Neutrophil (primary cell): ENCODE data around the gene FN1.

ENCODE experiments used
- H3K27ac ChIP-seq: fragments of 200-600 bp; sonication (generic); 2 replicates; pipeline ENCODE4 v1.5.1; 2016; ENCODE audit warnings: mild to moderate bottlenecking, moderate library complexity
- H3K27me3 ChIP-seq: fragments of 200-600 bp; sonication (generic); 2 replicates; pipeline ENCODE4 v1.6.0; 2016; ENCODE audit warnings: mild to moderate bottlenecking
- H3K36me3 ChIP-seq: fragments of 200-600 bp; sonication (generic); 2 replicates; pipeline ENCODE4 v1.5.1; 2017
- H3K4me1 ChIP-seq, 2 experiments: fragments of 200-600 bp in 1 of 2; sonication (generic) in 1 of 2; 1 replicate in 1 of 2; 2 replicates in 1 of 2; pipeline versions ENCODE4 v1.5.1 to v1.6.1; 2013 to 2016; ENCODE audit warnings: low read depth in 1 of 2, low read length in 1 of 2, mild to moderate bottlenecking in 1 of 2, moderate library complexity in 1 of 2; ENCODE audit not compliant: control insufficient read depth in 1 of 2, insufficient read depth in 1 of 2
- H3K4me3 ChIP-seq, 2 experiments: fragments of 200-600 bp in 1 of 2; sonication (generic) in 1 of 2; 1 replicate in 1 of 2; 2 replicates in 1 of 2; pipeline ENCODE4 v1.5.1; 2013 to 2016; ENCODE audit warnings: low read depth in 1 of 2, low read length in 1 of 2, mild to moderate bottlenecking in 1 of 2, moderate library complexity in 1 of 2
- H3K9me3 ChIP-seq: fragments of 200-600 bp; sonication (generic); 2 replicates; pipeline ENCODE4 v1.5.1; 2016
- CTCF ChIP-seq: fragments of 200-600 bp; sonication (generic); IDR thresholded peaks from 2 replicates; pipeline ENCODE4 v1.5.1; 2016; ENCODE audit warnings: antibody characterized with exemption

Gene FN1

GRCh38 chr2:215429424-215429823 lies 6.4 kb downstream of the FN1 start:
- H3K27me3 ChIP-seq, result peaks cover 77% of the 10 kb centered on the region
- no peak overlapping the region for H3K4me3 ChIP-seq
- no peak for TF ChIP-seq CTCF
- H3K4me1 ChIP-seq, result no peaks in the 10 kb centered on the region
- no peaks in the 10 kb centered on the region for H3K9me3 ChIP-seq
- H3K36me3 ChIP-seq, result no peaks in the 10 kb centered on the region
- no peak overlapping the region for H3K27ac ChIP-seq

GRCh38 chr2:215428060-215428910 lies 7.6 kb downstream of the FN1 start:
- no peaks in the 10 kb centered on the region for H3K4me1 ChIP-seq
- TF ChIP-seq CTCF, result no peak
- H3K36me3 ChIP-seq, result no peaks in the 10 kb centered on the region
- H3K9me3 ChIP-seq, result no peaks in the 10 kb centered on the region
- no peak overlapping the region for H3K4me3 ChIP-seq
- peaks cover 77% of the 10 kb centered on the region for H3K27me3 ChIP-seq
- no peak overlapping the region for H3K27ac ChIP-seq

GRCh38 chr2:215427585-215427984 lies 8.3 kb downstream of the FN1 start:
- H3K27ac ChIP-seq, result no peak overlapping the region
- no peaks in the 10 kb centered on the region for H3K4me1 ChIP-seq
- no peaks in the 10 kb centered on the region for H3K9me3 ChIP-seq
- no peaks in the 10 kb centered on the region for H3K36me3 ChIP-seq
- peaks cover 77% of the 10 kb centered on the region for H3K27me3 ChIP-seq
- no peak overlapping the region for H3K4me3 ChIP-seq
- TF ChIP-seq CTCF, result no peak

GRCh38 chr2:215425021-215425782 lies 10.7 kb downstream of the FN1 start:
- peaks cover 75% of the 10 kb centered on the region for H3K27me3 ChIP-seq
- no peak overlapping the region for H3K4me3 ChIP-seq
- H3K36me3 ChIP-seq, result no peaks in the 10 kb centered on the region
- no peak overlapping the region for H3K27ac ChIP-seq
- no peak for TF ChIP-seq CTCF
- no peaks in the 10 kb centered on the region for H3K9me3 ChIP-seq
- H3K4me1 ChIP-seq, result no peaks in the 10 kb centered on the region

GRCh38 chr2:215423928-215424540 lies 11.8 kb downstream of the FN1 start:
- Histone ChIP-seq H3K4me1 (no peaks in the 10 kb centered on the region), H3K4me3 (no peak overlapping the region), H3K27me3 (peaks cover 73% of the 10 kb centered on the region), H3K36me3 (no peaks in the 10 kb centered on the region), H3K9me3 (no peaks in the 10 kb centered on the region), H3K27ac (no peak overlapping the region)
- no peak for TF ChIP-seq CTCF
